Stimulated activated naive CD8-positive, alpha-beta T cell treated with anti-CD3 and anti-CD28 coated beads, Interleukin-15, Interleukin-2, amounts not matched to agents 100 U/mL and 50 U/mL, for 24 hours (primary cell): ENCODE results near the gene MINAR2.

Source experiments
- ATAC-seq: fragments of 150-1000 bp; cut with Tn5 transposase; one replicate; pipeline ENCODE4 v1.10.0; 2021
- DNase-seq: peaks from one replicate; pipeline ENCODE4 v3.0.0; 2021

Gene MINAR2

GRCh38 chr5:129771058-129771838 lies 23.4 kb downstream of the MINAR2 start:
- DNase-seq (peak; percentile 50), ATAC-seq (no peak)

GRCh38 chr5:129773376-129773775 lies 25.5 kb downstream of the MINAR2 start:
- DNase-seq: no peak
- no peak for ATAC-seq

GRCh38 chr5:129781594-129781993 lies 33.7 kb downstream of the MINAR2 start:
- DNase-seq (no peak), ATAC-seq (no peak)

- no peak for DNase-seq
- no peak for ATAC-seq
Measured at GRCh38 chr5:129803403-129803802, 55.5 kb downstream of the MINAR2 start.

GRCh38 chr5:129804705-129805104 lies 56.8 kb downstream of the MINAR2 start:
- no peak for ATAC-seq
- DNase-seq: no peak

GRCh38 chr5:129807162-129807814 lies 59.4 kb downstream of the MINAR2 start:
- no peak for ATAC-seq
- no peak for DNase-seq
